Thyroid gland (tissue), 4 donors: ENCODE measurements around the gene YJU2. TPM values are rescaled to one million over a fixed set of nuclear protein-coding genes. Genes with fewer than 3 reads are reported as not detected.

ENCODE experiments used
- DNase-seq, 2 donors: peaks; one replicate each; pipeline ENCODE4 v3.0.0-alpha.2; 2019
- H3K27ac ChIP-seq, 3 donors: fragments of 200-600 bp; sonication (generic); 1 replicate in 2 of 3; 2 replicates in 1 of 3; pipeline ENCODE4 v1.5.1; 2016 to 2019; ENCODE audit warnings: mild to moderate bottlenecking in 1 of 3, moderate library complexity in 1 of 3
- H3K27me3 ChIP-seq: fragments of 200-600 bp; sonication (generic); one replicate; pipeline ENCODE4 v1.5.1; 2019
- H3K36me3 ChIP-seq, 2 donors: fragments of 200-600 bp; sonication (generic); one replicate each; pipeline ENCODE4 v1.5.1; 2016 to 2019
- H3K4me1 ChIP-seq, 2 donors: fragments of 200-600 bp; sonication (generic); one replicate each; pipeline ENCODE4 v1.5.1; 2017 to 2019
- H3K4me3 ChIP-seq, 3 donors: fragments of 200-600 bp; sonication (generic); replicated peaks in 1 of 3; 1 replicate in 2 of 3; 2 replicates in 1 of 3; pipeline ENCODE4 v1.5.1; 2016; ENCODE audit warnings: mild to moderate bottlenecking in 1 of 3
- H3K9me3 ChIP-seq: fragments of 200-600 bp; sonication (generic); one replicate; pipeline ENCODE4 v1.5.1; 2017
- CTCF ChIP-seq, 6 experiments: fragments of 200-600 bp in 3 of 6; fragments of 450-650 bp in 3 of 6; sonication (generic) in 3 of 6; IDR thresholded peaks; one replicate each; pipeline ENCODE4 v1.5.1; 2016 to 2019; ENCODE audit warnings: antibody characterized with exemption in 6 of 6, mild to moderate bottlenecking in 2 of 6, inconsistent platforms in 1 of 6, moderate library complexity in 1 of 6
- POLR2A ChIP-seq, 2 donors: fragments of 450-650 bp; IDR thresholded peaks; one replicate each; pipeline ENCODE4 v1.6.1; 2017; ENCODE audit warnings: antibody characterized with exemption in 2 of 2, mild to moderate bottlenecking in 2 of 2, moderate library complexity in 1 of 2
- WGBS, 2 donors: methylation state at CpG; one replicate each; pipeline ENCODE4 v1.1.5; 2017; 5-methylcytosine and 5-hydroxymethylcytosine counted together
- intact Hi-C: fragments of 100-400 bp; cut with DNase I; formaldehyde crosslinking; loops from one replicate; pipeline ENCODE4 v1.15.1; 2023
- total RNA-seq, 4 donors: library from RNA; depleted of rRNA; stranded (reverse); fragments of >200 nt; gene quantifications; one replicate each; pipeline ENCODE4 v1.2.3, GENCODE V29; 2016

YJU2 gene
- total RNA-seq, 4 donors from 2014 or later = 25.9 to 34.1 (median 31.3) TPM

- Histone ChIP-seq H3K4me1 (peaks cover 0 to 7% of the 10 kb centered on the region in 2 donors), H3K27ac (no peak overlapping the region), H3K4me3 (no peak overlapping the region), H3K9me3 (no peaks in the 10 kb centered on the region), H3K27me3 (peaks cover 16% of the 10 kb centered on the region), H3K36me3 (no peaks in the 10 kb centered on the region)
- DNase-seq = no peak
- intact Hi-C loops = no loop called here
- no peak for TF ChIP-seq CTCF (IDR thresholded peaks at IDR 0.05)
- WGBS, 2 donors = 73 to 88% methylated on average over 13 to 25 of the region's 33 CpGs
Measured at GRCh38 chr19:4199699-4200293, 47.1 kb upstream of the YJU2 start.

GRCh38 chr19:4200940-4201542 lies 45.8 kb upstream of the YJU2 start:
- Histone ChIP-seq H3K4me1 (peaks cover 0 to 7% of the 10 kb centered on the region in 2 donors), H3K27me3 (peaks cover 16% of the 10 kb centered on the region), H3K36me3 (no peaks in the 10 kb centered on the region), H3K4me3 (no peak overlapping the region), H3K27ac (no peak overlapping the region), H3K9me3 (no peaks in the 10 kb centered on the region)
- intact Hi-C loops = no loop called here
- WGBS, 2 donors = 67 to 75% methylated on average over 2 of the region's 2 CpGs
- DNase-seq = no peak
- TF ChIP-seq POLR2A (IDR thresholded peaks at IDR 0.05) = no peak

- Histone ChIP-seq H3K36me3 (no peaks in the 10 kb centered on the region), H3K27me3 (peaks cover 13% of the 10 kb centered on the region), H3K4me1 (peaks cover 0 to 7% of the 10 kb centered on the region in 2 donors), H3K4me3 (no peak overlapping the region), H3K9me3 (no peaks in the 10 kb centered on the region), H3K27ac (no peak overlapping the region)
- TF ChIP-seq POLR2A (IDR thresholded peaks at IDR 0.05) (no peak), CTCF (IDR thresholded peaks at IDR 0.05) (no peak)
- DNase-seq = no peak
- WGBS, 2 donors = 82% methylated on average over 4 of the region's 4 CpGs
- intact Hi-C loops = no loop called here
Measured at GRCh38 chr19:4201798-4202197, 45.1 kb upstream of the YJU2 start.

GRCh38 chr19:4206818-4207484 lies 39.9 kb upstream of the YJU2 start:
- Histone ChIP-seq H3K4me3 (no peak overlapping the region), H3K36me3 (no peaks in the 10 kb centered on the region), H3K27ac (no peak overlapping the region), H3K27me3 (no peaks in the 10 kb centered on the region), H3K9me3 (no peaks in the 10 kb centered on the region), H3K4me1 (no peaks in the 10 kb centered on the region)
- intact Hi-C loops = no loop called here
- TF ChIP-seq POLR2A (IDR thresholded peaks at IDR 0.05) = no peak
- TF ChIP-seq CTCF (IDR thresholded peaks at IDR 0.05) = no peak
- DNase-seq = no peak
- 78 to 84% methylated on average over 10 of the region's 10 CpGs for WGBS, 2 donors

- intact Hi-C loops = no loop called here
- no peak for TF ChIP-seq POLR2A (IDR thresholded peaks at IDR 0.05)
- TF ChIP-seq CTCF (IDR thresholded peaks at IDR 0.05) = no peak
- H3K27me3 ChIP-seq = no peaks in the 10 kb centered on the region
- H3K4me3 ChIP-seq = no peak overlapping the region
- DNase-seq = no peak
- no peak overlapping the region for H3K27ac ChIP-seq
- no peaks in the 10 kb centered on the region for H3K4me1 ChIP-seq
- no peaks in the 10 kb centered on the region for H3K36me3 ChIP-seq
- WGBS, 2 donors = 46 to 49% methylated on average over 13 of the region's 13 CpGs
- H3K9me3 ChIP-seq = no peaks in the 10 kb centered on the region
Measured at GRCh38 chr19:4208385-4209094, 38.3 kb upstream of the YJU2 start.
